Left lobe of liver (tissue), 2 donors: Measurements from ENCODE around the gene WWOX. TPM values are rescaled to one million over a fixed set of nuclear protein-coding genes. Genes with fewer than 3 reads are reported as not detected.

Source experiments
- ATAC-seq: fragments of 200-7000 bp; cut with Tn5 transposase; one replicate; pipeline ENCODE4 v1.9.1; 2020; ENCODE audit warnings: mild to moderate bottlenecking, moderate library complexity
- DNase-seq: peaks from one replicate; pipeline ENCODE4 v3.0.0-alpha.2; 2020; ENCODE audit warnings: low spot score
- total RNA-seq: library from RNA; stranded (reverse); gene quantifications from one replicate; pipeline ENCODE4 v1.2.1, GENCODE V29; 2021
- donor health status: DM: no; HTN: no; CAD: no; lungs with moderate emphysema.
- donor health status: DM: no; HTN: yes; CAD: no.

WWOX gene
- total RNA-seq, 1 donor from 2014 or later = 15.1 TPM

DNA sequence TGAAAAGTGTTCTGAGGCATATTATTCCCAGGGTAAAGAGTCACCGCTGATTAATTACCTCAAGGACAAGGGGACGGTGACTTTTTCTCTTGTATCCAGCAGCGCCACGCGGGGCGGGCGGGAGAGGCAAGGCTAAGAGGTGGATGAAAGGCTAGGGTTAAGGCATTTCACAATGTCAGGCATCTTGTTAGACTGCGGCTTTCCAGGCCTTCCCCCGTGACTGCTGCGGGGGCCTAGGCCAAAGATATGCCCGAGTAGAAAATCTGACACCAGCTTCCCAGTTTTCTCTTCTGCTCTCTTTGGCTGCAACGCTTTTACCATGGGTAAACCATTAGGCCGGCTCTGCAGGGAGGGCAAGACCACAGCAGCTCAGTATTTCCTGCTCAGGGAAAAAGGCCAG is 802.9 kb downstream of the WWOX start:
- DNase-seq (no peak), ATAC-seq (no peak)

DNA sequence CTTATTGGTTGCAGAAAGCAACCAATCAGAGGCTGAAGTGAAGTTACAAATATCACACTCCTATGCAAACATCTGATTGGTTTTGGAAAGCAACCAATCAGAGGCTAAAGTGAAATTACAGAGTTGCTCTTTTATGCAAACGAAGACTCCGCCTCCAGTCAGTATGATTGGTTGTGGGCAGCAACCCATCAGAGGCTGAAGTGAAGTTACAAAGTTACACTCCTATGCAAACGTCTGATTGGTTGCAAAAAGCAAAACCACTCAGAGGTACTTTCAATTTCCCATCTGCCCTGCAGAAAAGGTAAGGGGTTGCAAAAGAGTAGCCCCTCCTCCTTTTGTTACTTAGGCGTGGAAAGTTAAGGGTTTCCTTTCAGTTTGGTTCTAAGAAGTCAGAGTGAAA is 803.8 kb downstream of the WWOX start:
- DNase-seq = no peak
- no peak for ATAC-seq

DNA sequence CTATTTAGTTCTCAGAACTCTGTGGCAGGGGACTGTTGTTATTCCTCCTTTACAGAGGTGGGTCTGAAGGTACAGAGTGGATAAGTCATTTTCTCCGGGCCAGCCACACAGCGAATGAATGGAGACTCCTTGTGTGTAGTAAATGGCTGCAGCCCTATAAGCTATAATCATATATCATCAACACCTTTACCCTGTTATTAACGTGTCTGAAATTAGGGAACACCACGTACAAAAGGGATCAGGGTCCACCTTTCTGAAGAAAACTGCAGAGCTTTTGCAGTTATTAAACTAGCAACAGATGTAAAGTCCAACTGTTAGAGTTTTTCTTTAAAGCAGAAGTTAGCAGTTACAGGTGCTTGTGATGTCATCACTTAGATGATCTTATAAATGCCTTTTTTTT is 804.4 kb downstream of the WWOX start:
- ATAC-seq (no peak), DNase-seq (no peak)

DNA sequence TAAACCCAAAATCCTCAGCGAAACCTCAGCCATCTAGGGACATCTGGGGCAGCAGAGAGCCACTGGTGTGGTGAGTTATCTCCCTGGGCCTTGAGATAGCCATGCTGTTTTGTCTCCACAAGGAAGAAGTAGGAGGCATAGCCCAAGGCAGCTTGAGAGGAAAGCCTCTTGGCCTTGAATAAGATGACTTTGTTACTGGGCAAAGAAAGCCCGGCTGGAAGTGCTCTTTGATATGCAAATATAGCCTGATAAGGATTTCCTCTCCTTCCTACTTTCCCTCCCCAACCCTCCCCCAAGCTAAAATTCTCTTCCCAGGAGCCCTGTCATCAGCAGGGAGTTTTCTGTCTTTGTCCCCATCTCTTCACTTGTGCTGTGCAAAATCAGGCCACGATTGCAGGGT is 806.7 kb downstream of the WWOX start:
- ATAC-seq (no peak), DNase-seq (no peak)

DNA sequence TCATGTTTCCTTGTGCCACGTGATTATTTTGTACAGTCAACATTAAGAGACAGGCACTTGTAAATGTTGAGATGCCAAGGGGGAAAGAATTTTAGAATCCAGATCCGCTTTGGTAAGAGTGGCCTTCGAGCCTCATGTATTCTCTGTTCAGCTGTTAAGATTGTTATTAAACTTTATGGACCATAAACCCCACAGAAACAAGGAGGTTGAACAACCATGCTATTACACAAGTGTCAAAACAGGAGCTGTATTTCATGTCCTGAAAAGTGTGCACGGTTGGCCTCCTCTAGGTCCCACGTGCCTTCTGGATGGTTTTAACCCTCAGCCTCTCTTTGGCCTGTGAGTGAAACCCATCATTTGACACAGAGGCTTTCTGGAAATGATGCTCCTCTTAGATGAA is 809.8 kb downstream of the WWOX start:
- DNase-seq (no peak), ATAC-seq (no peak)

DNA sequence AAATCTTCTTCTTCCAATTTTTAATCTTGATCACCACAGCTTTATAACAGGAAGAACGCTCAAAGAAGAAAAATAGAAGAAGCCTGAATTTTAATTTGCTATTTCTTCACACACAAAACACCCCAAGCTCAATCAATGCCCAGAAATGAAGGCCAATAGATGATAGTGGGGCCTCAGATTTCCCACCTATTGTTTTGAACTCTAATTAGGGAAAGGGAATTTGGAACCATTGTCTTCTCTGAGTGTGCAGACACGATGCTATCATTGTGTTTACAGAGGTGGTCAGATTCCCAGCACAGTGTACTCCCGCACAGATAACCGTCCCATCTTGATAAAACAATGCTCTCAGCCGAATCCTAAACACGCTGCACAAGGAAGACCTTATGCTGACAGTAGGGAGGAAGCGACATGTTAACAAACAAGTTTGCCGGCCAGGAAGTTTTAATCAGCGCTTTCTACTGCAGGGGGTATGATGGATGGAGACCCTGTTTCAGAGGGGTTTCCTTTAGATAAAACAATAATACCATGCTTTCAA is 816.4 kb downstream of the WWOX start:
- no peak for DNase-seq
- ATAC-seq = no peak

DNA sequence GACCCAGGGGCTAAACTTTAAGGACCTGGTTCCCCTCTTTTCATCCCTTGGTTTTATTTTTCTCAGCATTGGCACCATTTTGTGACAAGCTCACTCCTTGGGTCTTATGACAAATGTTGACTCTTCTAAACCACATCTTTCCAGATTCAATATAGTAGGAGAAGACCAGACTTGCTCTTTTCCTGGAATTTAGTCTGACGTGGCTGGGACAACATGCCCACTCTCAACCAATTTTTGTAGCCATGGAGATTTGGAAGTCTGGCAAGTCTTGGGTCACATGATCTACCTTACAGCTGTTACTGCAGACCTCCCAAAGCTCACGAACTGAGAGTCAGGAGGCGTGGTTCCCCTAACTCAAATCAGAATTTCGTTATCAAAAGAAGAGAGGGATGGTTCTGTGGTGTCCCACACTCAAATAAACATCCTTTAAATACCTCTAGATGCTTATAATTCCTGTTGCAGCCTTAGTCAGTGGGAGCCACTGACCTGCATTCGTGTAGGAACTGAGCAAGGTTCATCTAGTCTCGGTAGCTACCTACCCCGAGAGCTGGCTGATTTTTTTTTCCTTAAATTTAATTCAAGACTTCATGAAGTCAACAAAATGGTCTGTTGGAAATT is 817.6 kb downstream of the WWOX start:
- ATAC-seq (no peak), DNase-seq (no peak)

DNA sequence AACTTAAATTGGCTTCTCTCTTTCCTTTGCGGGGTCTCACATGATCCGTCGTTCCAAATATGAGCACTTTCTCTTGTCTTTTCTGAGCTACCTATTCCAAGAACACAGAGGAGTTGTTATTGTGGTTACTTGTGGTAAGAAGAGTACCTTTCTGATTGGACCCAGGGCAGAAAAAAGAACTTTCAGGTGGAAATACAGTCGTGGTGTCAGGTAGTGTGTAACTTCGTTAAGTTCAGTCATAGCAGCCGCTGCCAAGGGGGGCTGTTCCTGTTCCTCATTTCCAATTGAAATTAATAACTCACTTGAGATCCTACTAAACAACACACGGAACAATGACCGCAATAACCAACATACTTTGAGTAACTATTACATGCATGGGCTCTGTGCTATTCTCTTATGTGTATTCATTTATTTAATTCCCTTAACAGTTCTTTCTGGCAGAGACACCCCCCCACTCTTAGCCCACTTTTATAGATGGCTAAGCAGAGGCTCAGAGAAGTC is 819.4 kb downstream of the WWOX start:
- DNase-seq (no peak), ATAC-seq (no peak)

DNA sequence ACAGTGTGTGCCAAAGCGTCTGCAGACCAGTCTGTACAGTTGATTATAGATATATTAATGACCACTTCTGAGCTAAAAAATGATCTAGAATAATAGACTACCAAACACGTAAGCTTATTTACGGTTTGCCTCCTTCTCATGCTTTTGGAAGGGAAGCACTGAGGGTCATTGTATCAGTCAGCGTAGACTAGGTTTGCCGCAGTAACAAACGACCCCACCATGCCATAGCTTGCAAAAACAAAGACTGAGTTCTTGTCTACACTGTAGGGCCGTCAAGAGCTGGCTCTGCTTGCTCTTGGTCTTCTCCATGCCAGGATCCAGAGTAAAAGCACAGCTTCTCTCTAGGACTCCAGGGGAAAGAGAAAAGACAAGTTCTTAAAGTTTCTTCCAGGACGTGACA is 820.4 kb downstream of the WWOX start:
- ATAC-seq (no peak), DNase-seq (no peak)

DNA sequence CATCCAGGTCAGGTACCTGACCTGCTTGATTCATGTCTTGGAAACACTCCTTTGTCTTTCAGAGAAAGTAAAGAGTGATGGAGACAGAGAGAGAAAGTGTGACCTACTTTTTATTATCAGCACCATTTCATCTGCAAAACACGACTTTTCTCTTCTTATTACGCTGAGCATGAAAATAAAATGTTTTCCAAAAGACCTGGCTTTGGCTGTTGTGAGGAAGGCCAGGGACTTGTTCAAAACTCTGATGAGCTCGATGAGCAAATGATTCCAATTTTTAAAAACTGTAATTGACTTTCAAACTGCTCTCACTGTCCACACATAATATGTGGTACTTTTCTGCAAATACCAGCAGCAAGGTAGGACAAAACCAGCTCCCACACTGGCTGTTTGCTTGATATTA is 821.2 kb downstream of the WWOX start:
- DNase-seq = no peak
- ATAC-seq = no peak

DNA sequence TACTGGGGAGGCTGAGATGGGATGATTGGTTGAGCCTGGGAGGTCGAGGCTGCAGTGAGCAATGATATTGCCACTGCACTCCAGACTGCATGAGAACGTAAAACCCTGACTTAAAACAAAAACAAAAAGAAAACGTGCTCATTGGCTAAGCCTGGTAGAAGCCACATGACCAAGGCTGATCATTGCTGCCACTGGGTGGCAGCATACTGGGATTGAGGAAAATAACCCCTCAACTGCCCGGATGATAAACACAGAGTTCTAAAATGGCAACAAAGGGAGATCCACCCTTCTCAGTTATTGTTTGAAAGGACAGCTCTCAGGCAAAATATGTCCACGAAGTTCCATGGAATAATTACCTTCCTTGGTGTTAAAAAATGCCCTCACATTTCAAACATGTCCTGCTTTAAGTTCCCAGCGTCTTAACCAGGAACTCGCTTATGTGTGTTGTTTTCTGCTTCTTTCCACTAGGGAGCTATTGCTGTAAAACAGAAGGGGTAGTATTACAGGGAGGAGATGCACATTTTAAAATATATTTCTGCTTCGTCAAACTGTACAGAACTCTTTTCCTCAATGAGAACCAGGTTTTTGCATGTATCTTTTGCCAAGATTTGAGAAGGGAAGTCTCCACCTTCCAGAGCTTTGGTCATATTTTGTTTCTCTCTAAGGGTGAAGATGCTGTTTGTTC is 825.8 kb downstream of the WWOX start:
- ATAC-seq = peak; percentile 95
- DNase-seq = peak; percentile 49

DNA sequence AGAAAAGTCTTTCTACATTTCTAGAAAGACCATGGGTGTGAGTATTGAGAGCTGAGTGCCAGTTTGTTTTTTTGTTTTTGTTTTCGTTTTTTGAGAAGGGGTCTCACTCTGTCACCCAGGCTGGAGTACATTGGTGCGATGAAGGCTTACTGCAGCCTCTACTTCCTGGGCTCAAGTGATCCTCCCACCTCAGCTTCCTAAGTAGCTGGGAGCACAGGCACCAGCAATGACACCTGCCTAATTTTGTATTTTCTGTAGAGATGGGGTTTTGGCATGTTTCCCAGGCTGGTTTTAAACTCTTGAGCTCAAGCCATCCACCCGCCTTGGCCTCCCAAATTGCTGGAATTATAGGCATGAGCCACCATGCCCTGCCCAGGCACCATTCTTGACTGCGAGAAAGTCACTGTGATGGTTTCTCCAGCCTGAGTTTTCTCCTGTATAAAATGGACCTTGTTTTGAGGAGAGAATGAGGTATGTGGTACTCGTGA is 827.3 kb downstream of the WWOX start:
- DNase-seq (no peak), ATAC-seq (no peak)

DNA sequence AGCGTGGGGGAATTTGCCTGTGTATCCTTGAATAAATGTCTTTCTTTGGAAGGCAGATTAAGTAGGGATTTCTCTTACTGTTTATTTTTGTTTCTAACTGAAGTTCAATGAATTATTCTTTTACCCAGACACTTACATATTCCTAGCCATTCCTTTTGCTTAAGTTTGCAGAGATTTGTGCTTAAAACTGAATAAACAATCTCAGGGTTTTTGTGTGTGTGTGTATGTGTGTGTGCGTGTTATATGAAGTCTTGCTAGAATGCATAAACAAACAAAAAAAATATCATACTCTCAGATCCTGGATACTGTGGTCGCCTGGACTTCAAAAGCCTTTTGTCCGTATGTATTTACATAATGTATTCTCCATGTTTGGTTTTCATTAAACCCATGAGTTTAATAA is 828.3 kb downstream of the WWOX start:
- ATAC-seq (no peak), DNase-seq (no peak)

DNA sequence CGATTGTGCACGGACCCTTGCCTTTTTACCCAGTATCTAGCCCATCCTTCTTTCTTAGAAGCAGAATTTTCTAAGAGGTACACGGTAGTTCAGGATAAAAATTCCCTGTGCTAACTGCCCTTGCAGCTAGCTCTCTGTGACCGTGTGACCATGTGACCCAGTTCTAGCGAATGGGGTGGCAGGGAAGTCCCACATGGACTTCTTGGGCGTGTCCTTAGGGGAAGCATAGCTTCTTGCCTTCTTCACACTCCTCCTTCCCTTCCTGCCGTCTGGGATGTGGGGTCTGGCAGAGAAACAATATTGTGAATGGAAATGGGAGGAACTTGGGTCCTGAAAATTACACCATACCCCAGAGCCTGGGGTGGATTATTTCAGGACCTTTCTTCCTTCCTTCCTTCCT is 830.4 kb downstream of the WWOX start:
- DNase-seq = no peak
- ATAC-seq = no peak

DNA sequence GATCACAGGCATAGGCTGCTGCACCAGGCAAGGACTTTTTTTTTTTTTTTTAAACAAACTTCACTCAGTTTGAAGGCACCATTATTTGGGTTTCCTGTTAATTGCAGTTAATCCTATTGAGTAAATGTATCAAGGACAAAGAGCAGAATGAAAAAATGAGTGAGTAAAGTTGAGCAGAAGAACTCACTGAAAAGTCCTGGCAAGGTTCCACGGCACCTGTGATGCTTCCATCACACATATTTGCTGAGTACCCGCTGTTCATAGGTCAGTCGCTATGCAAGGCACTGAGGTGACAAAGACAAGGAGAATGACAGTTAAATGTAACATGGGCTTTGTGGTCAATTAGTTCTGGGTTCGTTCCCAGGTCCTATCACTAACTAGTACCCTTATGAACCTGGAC is 831.1 kb downstream of the WWOX start:
- ATAC-seq = peak; percentile 23
- DNase-seq = no peak

DNA sequence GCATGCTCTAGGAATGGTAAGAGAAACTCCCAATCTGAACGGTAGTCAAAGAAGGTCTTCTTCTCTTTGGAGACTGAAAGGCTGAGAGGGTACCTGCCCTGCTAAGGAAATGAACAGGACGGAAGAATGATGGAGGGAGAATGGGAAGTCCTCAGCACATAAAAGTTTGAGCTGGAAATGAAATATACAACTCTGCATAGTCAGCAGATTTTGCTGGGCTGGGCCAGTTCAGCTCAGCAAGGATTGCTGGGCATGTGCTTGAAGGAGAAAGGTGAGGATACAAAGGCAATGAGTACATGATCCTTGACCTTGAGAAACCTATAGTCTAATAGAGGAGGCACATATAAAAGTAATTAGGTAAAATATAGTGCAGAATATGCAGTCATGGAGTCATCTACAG is 831.8 kb downstream of the WWOX start:
- ATAC-seq (no peak), DNase-seq (no peak)

DNA sequence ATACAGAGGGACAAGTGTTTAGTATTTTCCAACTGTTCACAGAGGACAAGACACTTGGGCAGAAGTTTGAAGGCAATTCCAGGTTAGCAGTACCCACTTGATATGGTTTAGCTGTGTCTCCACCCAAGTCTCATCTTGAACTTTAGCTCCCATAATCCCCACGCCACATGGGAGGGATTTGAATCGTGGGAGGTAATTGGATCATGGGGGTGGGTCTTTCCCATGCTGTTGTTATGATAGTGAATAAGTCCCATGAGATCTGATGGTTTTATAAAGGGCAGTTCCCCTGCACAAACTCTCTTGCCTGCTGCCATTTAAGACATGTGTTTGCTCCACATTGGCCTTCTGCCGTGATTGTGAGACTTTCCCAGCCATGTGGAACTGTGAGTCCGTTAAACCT is 832.2 kb downstream of the WWOX start:
- no peak for DNase-seq
- no peak for ATAC-seq

DNA sequence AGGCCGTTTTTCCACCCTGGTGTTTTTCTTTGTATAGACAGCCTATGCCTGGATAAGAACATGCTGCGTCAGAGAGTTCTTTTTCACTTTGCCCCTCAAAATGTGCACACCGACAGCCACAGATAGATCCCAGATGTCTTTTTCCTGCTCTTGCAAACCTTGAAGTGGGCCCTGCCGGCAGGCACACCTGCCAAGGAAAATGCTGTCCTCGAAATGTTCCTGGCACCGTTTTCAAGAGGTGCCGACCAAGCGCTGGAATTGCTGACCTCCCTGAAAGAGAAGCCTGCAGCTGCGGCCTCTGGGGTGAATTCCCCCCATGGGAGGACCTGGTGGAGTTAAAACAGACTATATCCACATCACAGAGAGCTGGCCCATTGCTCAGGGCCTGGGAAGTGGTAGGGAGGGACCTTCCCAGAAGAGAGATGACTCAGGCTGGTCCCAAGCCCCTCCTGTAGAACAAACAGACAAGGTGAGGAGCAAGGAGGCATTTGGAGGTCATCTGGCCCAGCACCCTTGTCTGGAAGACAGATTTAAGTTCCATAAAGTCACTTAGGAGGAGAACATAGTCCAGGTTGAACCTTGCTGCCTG is 833.0 kb downstream of the WWOX start:
- DNase-seq = no peak
- ATAC-seq = no peak

DNA sequence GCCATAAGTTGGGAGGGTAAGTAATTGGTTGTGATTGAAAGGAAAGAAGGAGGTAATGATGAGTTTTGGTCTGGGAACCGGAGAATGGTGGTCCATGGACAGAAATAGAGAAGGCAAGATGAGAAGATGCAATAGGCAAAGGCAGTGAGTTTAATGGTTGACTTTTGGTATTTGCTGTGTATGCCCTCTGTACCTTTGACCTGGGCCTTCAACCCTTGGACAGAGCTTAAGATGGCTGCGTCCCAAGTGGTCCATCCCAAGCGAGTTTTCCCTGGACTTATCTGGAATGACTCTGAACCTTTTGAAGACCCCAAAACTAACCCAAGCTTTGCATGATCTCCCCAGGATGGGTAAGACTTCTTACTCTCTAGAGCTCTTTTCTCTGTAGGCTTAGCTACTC is 836.6 kb downstream of the WWOX start:
- ATAC-seq = peak; percentile 59

DNA sequence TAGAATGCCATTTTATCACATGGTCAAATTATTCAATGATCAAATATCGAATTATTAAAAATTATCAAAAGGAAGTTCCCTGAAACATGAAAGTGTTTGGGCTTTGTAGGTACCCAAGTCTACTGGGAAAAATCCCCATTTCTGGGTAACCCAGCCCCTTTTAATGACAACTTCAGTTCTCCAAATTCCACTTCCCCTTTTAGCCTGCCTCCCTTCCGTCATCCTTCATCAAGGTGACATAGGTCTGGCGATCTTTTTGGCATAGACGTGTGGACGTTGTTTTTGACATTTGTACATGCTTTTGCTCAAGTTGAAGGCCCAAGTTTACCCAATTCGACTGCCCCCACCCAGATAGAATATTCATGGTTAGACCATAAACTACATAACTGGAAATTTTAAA is 840.1 kb downstream of the WWOX start:
- no peak for ATAC-seq
- DNase-seq = no peak

More for the DNA sequence above, 836.6 kb downstream of the WWOX start:
- no peak for DNase-seq

DNA sequence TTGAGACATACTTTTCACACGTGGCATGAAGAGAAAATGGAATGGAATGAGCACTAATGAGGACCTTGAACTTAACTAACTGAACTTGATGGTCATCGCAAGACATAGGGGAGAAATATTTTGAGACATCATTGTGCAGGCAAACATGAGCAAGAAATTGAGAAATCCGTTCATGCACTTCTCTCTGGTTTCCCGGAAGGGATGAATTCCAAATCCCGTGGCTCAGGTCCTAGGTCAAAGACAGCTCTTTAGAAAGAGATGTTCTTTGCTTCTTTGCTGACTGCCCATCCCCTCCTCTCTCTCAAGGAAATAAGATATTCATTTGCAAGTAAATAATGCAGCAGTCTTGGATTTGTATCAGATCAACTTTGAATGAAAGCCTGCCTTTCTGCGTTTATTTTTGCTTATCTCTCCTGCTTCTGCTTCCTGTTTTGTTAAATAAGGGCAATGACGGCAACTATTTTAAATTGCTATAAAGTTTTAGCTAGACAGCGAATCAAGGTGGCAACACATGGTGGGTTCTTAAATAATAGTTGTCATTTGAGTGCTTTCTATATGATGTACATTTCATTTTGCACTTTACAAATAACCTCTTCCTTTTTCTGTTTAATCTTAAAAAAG is 843.3 kb downstream of the WWOX start:
- ATAC-seq = no peak
- no peak for DNase-seq

DNA sequence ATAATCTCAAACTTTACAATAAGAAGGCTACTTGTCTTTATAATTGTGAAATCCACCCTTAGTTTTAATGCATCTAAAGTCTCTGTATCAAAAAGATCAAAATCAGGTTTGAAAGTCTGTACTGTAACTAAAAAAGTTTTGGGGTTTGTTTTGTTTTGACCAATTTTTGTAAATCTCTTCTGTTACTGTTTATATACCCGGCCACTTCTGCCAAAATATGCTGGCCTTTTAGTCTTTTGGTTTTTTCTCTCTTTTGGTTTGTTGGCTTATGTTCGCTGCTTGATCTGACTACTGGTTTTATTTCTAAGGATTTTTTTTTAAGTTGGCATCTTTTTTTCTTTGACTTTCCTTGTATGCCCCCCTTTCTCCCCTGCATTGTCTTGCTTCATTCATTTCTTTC is 845.9 kb downstream of the WWOX start:
- DNase-seq = no peak
- ATAC-seq = no peak
